Glomerular visceral epithelial cell (primary cell): ENCODE measurements around the gene TCF7.

Experiments used
- DNase-seq: peaks from one replicate; pipeline ENCODE4 v3.0.0-alpha.2; 2016; ENCODE audit errors: extremely low spot score

TCF7 gene

GRCh38 chr5:134131165-134131564 is 16.7 kb downstream of the TCF7 start:
- DNase-seq = no peak

DNA sequence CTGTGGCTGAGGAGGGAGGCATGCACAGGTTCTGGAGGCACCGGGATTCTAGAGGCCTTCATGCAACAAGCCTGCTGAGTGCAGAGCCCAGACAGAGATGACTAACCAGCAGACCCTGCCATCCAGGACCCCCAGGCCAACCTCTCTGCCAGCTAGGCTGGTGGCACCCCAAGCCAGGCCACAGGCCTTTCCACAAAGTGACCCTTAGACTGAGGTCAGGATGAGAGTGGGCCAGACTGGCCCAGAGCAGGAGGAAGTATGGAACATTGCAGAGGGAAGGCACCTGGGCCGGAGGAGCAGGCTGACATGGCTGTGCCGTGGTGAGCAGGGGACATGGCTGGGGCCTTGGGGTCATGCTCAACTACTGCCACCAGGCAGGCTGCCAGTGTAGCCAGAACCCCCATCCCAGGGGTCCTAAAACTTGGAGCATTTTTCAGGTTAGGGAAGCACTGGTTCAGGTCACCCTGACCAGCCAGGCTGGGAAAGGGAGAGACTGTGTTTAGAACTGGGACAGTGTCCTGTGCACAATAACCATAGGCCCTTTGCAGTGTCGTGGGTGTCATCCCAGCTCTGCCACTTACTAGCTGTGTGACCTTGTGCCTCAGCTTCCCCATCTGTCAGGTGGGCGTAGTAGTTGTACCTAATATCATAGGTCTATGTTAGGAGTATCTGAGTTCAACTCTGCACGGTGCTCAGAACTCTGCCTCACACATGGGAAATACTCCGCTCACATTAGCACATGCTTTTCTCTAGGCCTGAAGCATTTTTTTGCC is 17.3 kb downstream of the TCF7 start:
- no peak for DNase-seq

- DNase-seq = no peak
Measured at GRCh38 chr5:134132372-134133187, 18.1 kb downstream of the TCF7 start.

GRCh38 chr5:134133188-134133994 is 18.9 kb downstream of the TCF7 start:
- no peak for DNase-seq

DNA sequence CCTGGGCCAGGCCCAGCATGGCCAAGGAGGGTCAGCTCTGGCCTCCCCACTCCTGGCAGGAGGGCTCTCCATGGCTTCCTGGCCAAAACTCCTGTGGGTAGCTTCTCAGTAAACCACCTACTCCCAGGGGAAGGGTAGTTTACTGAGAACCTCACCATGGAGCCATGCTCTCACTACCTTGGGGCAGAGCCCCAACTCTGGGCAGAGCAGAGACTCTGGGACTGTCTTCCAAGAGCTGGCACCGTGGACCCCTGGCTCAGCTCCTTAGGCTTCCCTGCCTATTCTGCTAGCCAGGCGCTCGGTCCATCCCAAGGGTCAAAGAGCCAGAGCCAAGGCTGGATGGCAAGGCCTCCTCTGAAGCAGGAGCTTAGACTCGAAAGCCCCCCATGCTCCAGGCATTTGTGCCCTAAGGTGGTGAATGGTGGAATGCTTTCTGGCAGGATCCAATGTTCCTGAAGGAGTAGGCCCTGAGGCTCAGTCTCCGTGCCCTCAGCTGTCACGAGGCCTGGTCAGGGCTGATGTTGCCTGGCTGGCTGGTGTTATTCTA is 19.6 kb downstream of the TCF7 start:
- DNase-seq = no peak

- no peak for DNase-seq
Measured at GRCh38 chr5:134135091-134135655, 20.7 kb downstream of the TCF7 start.

GRCh38 chr5:134136221-134136631 is 21.7 kb downstream of the TCF7 start:
- no peak for DNase-seq

- no peak for DNase-seq
Measured at GRCh38 chr5:134136771-134137170, 22.3 kb downstream of the TCF7 start.

- peak; percentile 65 for DNase-seq
Measured at GRCh38 chr5:134138416-134139376, 24.2 kb downstream of the TCF7 start.

- no peak for DNase-seq
Measured at GRCh38 chr5:134139377-134139851, 24.9 kb downstream of the TCF7 start.

DNA sequence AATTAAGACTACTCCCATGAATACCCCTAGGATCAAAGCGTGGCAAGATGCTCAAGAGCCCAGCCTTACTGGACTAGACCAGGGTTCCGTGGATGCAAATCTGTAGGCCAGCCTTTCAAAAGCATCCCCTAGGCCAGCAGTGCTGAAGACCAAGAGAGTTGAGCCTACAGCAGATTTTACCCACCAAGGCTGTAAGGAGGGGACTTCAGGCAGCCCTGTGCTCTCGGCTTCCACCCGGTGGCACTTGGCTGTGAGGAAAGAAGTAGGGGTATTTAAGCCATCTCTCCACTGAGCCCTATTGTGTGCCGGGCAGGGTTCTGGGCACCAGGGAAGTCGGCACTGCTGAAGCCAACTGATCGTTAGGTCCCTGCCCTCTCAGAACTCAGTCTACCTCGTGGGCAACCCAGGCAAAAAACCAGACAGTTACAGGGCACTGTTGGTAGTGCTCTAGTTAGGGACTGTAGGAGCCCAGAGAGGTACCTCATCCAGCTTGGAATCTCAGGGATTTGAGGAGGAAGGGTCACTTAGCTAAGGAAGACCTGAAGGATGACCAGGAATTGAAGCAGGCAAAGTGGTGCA is 25.5 kb downstream of the TCF7 start:
- no peak for DNase-seq

DNA sequence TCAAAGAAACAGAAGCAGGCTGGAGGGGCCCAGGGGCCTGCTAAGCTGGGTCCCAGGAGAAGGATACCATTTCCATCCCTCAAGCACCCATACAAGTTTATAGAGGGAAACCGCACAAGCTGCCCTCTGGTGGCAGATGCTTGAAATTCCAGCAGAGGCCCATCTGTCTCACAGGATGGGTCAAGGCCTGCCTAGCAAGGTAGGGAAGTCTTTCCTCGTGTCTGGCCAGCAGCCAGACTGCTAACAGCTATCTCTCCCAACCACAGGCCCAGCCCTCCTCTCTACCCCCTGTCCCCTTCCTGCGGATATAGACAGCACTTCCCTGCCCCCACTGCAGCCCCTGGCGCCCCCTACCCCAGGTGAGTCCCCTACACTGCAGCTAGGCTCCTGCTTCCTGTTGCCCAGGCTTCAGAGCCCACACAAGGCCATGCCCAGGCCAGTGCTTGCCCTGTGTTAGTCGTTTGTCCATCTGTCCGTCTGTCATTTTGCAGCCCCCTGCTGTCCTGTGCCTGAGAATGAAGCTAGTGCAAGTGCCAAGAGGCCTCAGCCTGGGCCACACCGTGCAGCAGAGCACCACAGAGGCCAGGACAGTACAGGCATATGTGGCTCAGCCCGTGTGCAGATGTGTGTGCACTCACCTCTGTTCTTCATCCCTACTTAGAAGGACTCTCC is 26.2 kb downstream of the TCF7 start:
- DNase-seq = peak; percentile 86

DNA sequence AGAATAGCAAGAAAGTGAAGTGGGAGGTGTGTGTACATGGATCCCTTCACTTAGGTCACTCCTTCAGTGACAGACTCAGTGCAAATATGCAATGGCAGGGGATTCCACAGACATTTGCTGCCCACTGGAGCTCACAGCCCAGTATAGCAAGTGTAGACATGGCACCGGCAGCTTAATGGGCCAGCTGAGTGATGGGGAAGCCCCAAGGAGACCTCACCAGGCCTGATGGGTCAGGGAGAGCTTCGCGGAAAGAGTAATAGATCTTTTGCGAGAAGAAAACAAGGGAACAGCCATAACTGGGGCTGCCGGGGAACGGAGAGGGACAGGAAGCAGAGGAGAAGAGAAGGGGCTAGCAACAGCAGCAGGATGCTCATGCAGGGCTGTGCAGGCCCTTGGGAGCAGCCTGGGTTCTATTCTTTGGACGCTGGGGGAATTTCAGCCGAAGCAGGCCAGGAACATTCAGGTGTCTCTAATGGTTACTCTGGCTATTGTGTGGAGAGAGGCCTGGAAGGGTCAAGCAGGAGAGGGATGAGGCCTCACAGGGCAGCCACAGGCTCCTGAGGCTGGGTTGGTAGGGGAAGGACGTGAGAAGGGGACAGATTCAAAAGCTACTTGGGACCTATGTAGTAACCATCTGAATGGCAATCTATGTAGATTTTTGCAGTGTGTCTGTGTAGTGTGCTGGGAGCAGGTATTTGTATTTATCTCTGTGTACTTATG is 27.0 kb downstream of the TCF7 start:
- DNase-seq = peak; percentile 36

DNA sequence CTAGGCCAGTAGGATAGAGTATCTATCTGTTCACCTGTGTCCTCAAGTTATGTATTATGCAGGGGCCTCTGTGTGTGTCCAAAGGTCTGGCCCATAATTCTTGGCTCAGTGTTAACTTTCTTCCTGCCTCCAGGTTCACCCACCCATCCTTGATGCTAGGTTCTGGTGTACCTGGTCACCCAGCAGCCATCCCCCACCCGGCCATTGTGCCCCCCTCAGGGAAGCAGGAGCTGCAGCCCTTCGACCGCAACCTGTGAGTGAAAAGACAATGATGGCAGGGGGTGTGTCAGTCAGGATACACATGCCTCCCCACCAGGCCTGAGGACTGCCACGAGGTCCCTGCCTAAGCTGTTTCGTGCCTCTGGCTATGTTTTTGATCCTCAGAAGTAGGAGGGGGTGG is 27.6 kb downstream of the TCF7 start:
- no peak for DNase-seq

DNA sequence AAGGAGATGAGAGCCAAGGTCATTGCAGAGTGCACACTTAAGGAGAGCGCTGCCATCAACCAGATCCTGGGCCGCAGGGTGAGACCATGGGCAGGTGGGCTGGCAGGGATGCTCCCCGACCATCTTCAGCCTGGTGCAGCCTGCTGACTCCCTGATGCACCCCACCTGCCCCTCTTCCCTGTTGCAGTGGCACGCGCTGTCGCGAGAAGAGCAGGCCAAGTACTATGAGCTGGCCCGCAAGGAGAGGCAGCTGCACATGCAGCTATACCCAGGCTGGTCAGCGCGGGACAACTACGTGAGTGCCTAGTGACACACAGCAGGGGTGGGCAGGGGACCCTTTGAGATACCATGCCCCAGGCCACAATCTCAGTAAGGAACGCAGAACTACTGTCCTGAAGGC is 28.3 kb downstream of the TCF7 start:
- no peak for DNase-seq

GRCh38 chr5:134143431-134143830 is 28.9 kb downstream of the TCF7 start:
- DNase-seq = no peak

GRCh38 chr5:134143944-134144941 is 29.8 kb downstream of the TCF7 start:
- no peak for DNase-seq
